ENCODE measurements around the gene MRAP. TPM values are rescaled to one million over a fixed set of nuclear protein-coding genes. Genes with fewer than 3 reads are reported as not detected.
"Not testable (repeated sequence)": the region's sequence is repeated elsewhere in the genome, so short reads cannot be mapped to it uniquely, and the experiment has no call there.

Gene MRAP
- total and polyA plus RNA-seq, 5 donors: 0.32 to 4.7 (median 3.2) TPM; not detected in 2

GRCh38 chr21:32265321-32265720 lies 33.3 kb upstream of the MRAP start:
- DNase-seq; H3K27me3 ChIP-seq (ENCODE audit: control insufficient read depth, insufficient read depth); H3K4me3 ChIP-seq (ENCODE audit: low read length); H3K27ac ChIP-seq (ENCODE audit: low read length); intact Hi-C loops (cut with DNase I); H3K4me1 ChIP-seq (ENCODE audit: control insufficient read depth, insufficient read depth, low read length); ATAC-seq; H3K9me3 ChIP-seq (ENCODE audit: control insufficient read depth, low read length): not testable (repeated sequence)
- 92% methylated on average over 23 of the region's 23 CpGs for WGBS

DNA sequence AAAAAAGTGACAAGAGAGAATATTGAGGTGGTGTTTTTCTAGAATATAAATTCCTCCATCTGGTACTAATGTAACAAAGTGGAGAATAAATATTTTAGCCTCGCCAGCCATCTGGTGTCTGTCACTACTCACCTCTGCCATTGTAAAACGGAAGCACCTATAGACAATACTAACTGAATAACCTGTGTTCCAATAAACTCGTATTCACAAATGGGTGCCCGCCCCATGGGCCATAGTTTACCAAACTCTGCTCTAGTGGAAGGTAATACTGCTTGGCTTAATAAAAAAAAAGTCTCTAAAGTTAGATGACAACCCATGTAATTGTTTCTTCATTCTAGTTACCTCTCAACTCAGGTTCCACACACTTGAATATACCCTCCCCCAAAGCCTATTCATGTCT lies 27.9 kb upstream of the MRAP start:
- 86% methylated on average over 4 of the region's 4 CpGs for WGBS
- DNase-seq (no peak), ATAC-seq (no peak)
- Histone ChIP-seq H3K27me3 (ENCODE audit: control insufficient read depth, insufficient read depth) (no peaks in the 10 kb centered on the region), H3K9me3 (ENCODE audit: control insufficient read depth, low read length) (no peaks in the 10 kb centered on the region), H3K4me1 (ENCODE audit: control insufficient read depth, insufficient read depth, low read length) (no peaks in the 10 kb centered on the region), H3K27ac (ENCODE audit: low read length) (no peak overlapping the region), H3K4me3 (ENCODE audit: low read length) (no peak overlapping the region)
- intact Hi-C loops (cut with DNase I): no loop called here

DNA sequence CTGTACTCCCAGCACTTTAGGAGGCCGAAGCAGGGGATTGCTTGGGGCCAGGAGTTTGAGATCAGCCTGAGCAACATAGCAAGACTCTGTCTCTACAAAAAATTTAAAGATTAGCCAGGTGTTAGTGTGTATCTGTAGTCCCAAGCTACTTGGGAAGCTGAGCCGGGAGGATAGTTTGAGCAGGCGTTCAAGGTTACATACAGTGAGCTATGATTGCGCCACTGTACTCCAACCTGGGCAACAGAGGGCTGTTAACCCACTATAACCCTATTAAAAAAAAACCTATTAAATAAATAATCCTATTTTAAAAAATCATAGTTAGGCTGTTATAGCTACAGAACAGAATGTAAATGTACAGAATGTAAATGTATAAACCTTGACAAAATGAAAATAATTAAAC lies 22.0 kb upstream of the MRAP start:
- intact Hi-C loops (cut with DNase I): no loop called here
- no peaks in the 10 kb centered on the region for H3K27me3 ChIP-seq (ENCODE audit: control insufficient read depth, insufficient read depth)
- WGBS: 95% methylated on average over 4 of the region's 4 CpGs

DNA sequence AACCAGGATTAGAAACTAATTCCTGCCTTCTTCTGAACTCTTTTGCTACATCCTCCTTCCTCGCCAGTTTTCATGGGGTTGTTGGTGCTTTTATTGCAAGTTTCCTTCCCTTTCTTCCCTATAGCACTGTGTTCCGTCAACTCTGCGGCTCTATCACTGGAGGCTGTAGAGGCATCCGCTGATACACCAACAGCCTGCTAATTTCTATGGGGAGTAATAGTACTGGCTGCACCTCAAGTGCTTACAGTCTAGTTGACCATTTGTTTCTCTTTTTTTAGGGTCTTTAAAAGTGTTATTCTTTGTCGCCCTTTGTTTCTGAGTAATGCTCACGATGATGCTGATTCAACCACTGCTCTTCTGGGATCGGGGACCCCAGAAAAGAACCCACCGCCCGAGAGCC lies 20.6 kb upstream of the MRAP start:
- 3% methylated on average over 9 of the region's 9 CpGs for WGBS
- Histone ChIP-seq H3K27ac (ENCODE audit: low read length) (no peak overlapping the region), H3K4me1 (ENCODE audit: control insufficient read depth, insufficient read depth, low read length) (peaks cover 6% of the 10 kb centered on the region), H3K4me3 (ENCODE audit: low read length) (peak overlapping the region; percentile 59), H3K9me3 (ENCODE audit: control insufficient read depth, low read length) (no peaks in the 10 kb centered on the region), H3K27me3 (ENCODE audit: control insufficient read depth, insufficient read depth) (no peaks in the 10 kb centered on the region)
- ATAC-seq (no peak), DNase-seq (no peak)
- intact Hi-C loops (cut with DNase I): no loop called here

More for the DNA sequence above, 22.0 kb upstream of the MRAP start:
- DNase-seq (no peak), ATAC-seq (no peak)
- no peak overlapping the region for H3K27ac ChIP-seq (ENCODE audit: low read length)
- no peaks in the 10 kb centered on the region for H3K9me3 ChIP-seq (ENCODE audit: control insufficient read depth, low read length)
- peaks cover 6% of the 10 kb centered on the region for H3K4me1 ChIP-seq (ENCODE audit: control insufficient read depth, insufficient read depth, low read length)
- no peak overlapping the region for H3K4me3 ChIP-seq (ENCODE audit: low read length)

- peak; percentile 95 to 99 (median 98) for DNase-seq
- Histone ChIP-seq H3K4me3 (ENCODE audit: low read length) (peak within 1 kb of the TSS; percentile 59), H3K4me1 (ENCODE audit: control insufficient read depth, insufficient read depth, low read length) (peaks cover 6% of the 10 kb centered on the region), H3K9me3 (ENCODE audit: control insufficient read depth, low read length) (no peaks in the 10 kb centered on the region), H3K27me3 (ENCODE audit: control insufficient read depth, insufficient read depth) (no peaks in the 10 kb centered on the region), H3K27ac (ENCODE audit: low read length) (peak within 1 kb of the TSS; percentile 9)
- peak; percentile 96 to 97 for ATAC-seq
- WGBS: under 1% methylated on average over 69 of the region's 69 CpGs
- intact Hi-C loops (cut with DNase I): no loop called here
Measured at GRCh38 chr21:32278518-32279376, 19.9 kb upstream of the MRAP start, which contains the start of gene MIS18A. TSS of gene MIS18A (minus strand) at chr21:32279049. CDS start at chr21:32279014, 35 bp downstream.

- Histone ChIP-seq H3K27me3 (ENCODE audit: control insufficient read depth, insufficient read depth) (no peaks in the 10 kb centered on the region), H3K4me3 (ENCODE audit: low read length) (peak overlapping the region; percentile 59), H3K4me1 (ENCODE audit: control insufficient read depth, insufficient read depth, low read length) (peaks cover 6% of the 10 kb centered on the region), H3K9me3 (ENCODE audit: control insufficient read depth, low read length) (no peaks in the 10 kb centered on the region), H3K27ac (ENCODE audit: low read length) (peak overlapping the region; percentile 7)
- WGBS: 8% methylated on average over 10 of the region's 10 CpGs
- intact Hi-C loops (cut with DNase I): no loop called here
- no peak for DNase-seq
- ATAC-seq: no peak
Measured at GRCh38 chr21:32279377-32279680, 19.3 kb upstream of the MRAP start.

DNA sequence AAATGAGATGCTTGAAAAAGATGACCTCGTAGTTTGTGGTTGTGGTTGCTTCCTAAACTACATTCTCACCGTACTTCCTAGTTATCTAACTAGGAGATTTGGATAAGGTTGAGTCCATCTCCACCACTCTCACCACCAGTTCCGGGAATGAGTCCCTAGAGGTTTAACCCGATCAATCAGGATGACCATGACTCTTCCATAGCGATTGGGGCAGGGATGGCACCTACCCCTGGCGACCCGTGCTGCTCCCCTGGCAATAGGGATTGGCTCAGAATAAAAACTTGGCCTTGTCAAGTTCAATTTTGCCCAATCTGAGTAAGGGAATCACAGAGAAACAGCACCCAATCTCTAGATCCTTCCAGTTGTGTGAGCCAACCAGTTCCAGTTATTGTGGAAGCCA lies 17.1 kb upstream of the MRAP start:
- no peak overlapping the region for H3K4me3 ChIP-seq (ENCODE audit: low read length)
- intact Hi-C loops (cut with DNase I): no loop called here
- WGBS: 86% methylated on average over 7 of the region's 7 CpGs
- DNase-seq (no peak), ATAC-seq (no peak)
- no peaks in the 10 kb centered on the region for H3K27me3 ChIP-seq (ENCODE audit: control insufficient read depth, insufficient read depth)
- H3K27ac ChIP-seq (ENCODE audit: low read length): no peak overlapping the region
- H3K4me1 ChIP-seq (ENCODE audit: control insufficient read depth, insufficient read depth, low read length): peaks cover 6% of the 10 kb centered on the region
- H3K9me3 ChIP-seq (ENCODE audit: control insufficient read depth, low read length): no peaks in the 10 kb centered on the region

GRCh38 chr21:32282992-32283391 lies 15.7 kb upstream of the MRAP start:
- ATAC-seq: no peak
- DNase-seq: no peak
- intact Hi-C loops (cut with DNase I): no loop called here
- H3K9me3 ChIP-seq (ENCODE audit: control insufficient read depth, low read length): no peaks in the 10 kb centered on the region
- H3K27ac ChIP-seq (ENCODE audit: low read length): no peak overlapping the region
- no peaks in the 10 kb centered on the region for H3K27me3 ChIP-seq (ENCODE audit: control insufficient read depth, insufficient read depth)
- no peak overlapping the region for H3K4me3 ChIP-seq (ENCODE audit: low read length)
- peaks cover 5% of the 10 kb centered on the region for H3K4me1 ChIP-seq (ENCODE audit: control insufficient read depth, insufficient read depth, low read length)
- 73% methylated on average over 6 of the region's 6 CpGs for WGBS

DNA sequence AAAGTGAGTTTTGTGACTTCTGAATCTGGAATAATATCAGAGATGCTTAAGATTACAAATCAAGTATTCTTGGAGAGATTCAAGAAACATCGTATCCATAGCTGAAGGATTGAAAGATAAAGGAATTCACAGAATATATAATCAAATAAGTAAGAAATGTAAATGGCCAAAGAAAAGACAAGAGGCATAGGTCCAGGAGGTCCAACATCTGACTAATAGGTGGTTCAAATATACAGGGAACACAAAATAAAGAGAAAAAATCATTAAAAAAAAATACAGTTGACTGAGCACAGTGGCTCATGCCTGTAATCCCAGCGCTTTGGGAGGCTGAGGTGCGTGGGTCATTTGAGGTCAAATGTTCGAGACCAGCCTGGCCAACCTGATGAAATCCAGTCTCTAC lies 13.2 kb upstream of the MRAP start:
- ATAC-seq (no peak), DNase-seq (no peak)
- H3K9me3 ChIP-seq (ENCODE audit: control insufficient read depth, low read length): no peaks in the 10 kb centered on the region
- 94% methylated on average over 4 of the region's 4 CpGs for WGBS
- H3K27me3 ChIP-seq (ENCODE audit: control insufficient read depth, insufficient read depth): no peaks in the 10 kb centered on the region
- intact Hi-C loops (cut with DNase I): no loop called here
- no peaks in the 10 kb centered on the region for H3K4me1 ChIP-seq (ENCODE audit: control insufficient read depth, insufficient read depth, low read length)
- H3K4me3 ChIP-seq (ENCODE audit: low read length): no peak overlapping the region
- H3K27ac ChIP-seq (ENCODE audit: low read length): no peak overlapping the region

DNA sequence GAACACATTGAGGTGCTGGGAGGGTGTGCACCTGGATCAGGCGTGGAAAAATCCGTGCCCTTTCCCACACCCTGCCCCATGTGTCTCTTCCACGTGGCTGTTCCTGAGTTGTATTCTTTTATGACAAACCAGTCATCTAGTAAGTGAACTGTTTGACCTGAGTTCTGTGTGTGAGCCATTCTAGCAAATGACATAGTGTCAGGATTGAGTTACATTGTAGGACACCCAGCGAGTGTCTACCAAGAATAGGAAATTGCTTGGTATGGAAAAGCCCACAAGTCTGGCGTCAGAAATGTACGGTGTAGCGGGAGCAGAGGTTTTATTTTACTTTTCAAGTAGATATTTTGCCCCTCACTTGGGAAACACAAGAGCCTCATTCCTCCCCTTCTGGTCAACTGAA lies 1.2 kb upstream of the MRAP start:
- ATAC-seq (no peak), DNase-seq (no peak)
- no peaks in the 10 kb centered on the region for H3K9me3 ChIP-seq (ENCODE audit: control insufficient read depth, low read length)
- H3K4me3 ChIP-seq (ENCODE audit: low read length): no peak overlapping the region
- intact Hi-C loops (cut with DNase I): no loop called here
- H3K27me3 ChIP-seq (ENCODE audit: control insufficient read depth, insufficient read depth): no peaks in the 10 kb centered on the region
- WGBS: 95% methylated on average over 7 of the region's 7 CpGs
- H3K4me1 ChIP-seq (ENCODE audit: control insufficient read depth, insufficient read depth, low read length): no peaks in the 10 kb centered on the region
- H3K27ac ChIP-seq (ENCODE audit: low read length): no peak overlapping the region

DNA sequence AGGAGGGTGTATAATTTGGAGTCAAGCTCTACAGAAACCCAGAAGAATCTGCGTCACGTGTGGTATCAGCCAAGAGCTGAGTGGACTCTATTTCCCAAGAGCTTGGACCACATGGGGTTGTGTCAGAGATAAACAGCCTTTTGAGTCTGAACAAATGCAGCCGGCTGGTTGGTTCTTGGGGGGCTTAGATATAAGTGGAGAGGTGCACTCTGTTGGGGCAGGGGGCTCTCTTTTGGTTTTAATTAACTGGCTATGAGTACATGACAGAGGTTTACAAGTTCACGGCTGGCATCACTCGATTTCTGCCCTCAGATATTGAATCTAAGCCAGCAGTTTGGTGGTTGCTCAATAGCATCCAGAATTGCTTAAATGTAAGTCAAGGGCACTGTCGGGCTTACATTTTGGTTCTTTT lies 501 bp upstream of the MRAP start:
- no peaks in the 10 kb centered on the region for H3K27me3 ChIP-seq (ENCODE audit: control insufficient read depth, insufficient read depth)
- 70% methylated on average over 6 of the region's 6 CpGs for WGBS
- DNase-seq: peak in 1 of 3 donors; percentile 47
- intact Hi-C loops (cut with DNase I): no loop called here
- peak; percentile 83 to 86 for ATAC-seq
- H3K9me3 ChIP-seq (ENCODE audit: control insufficient read depth, low read length): no peaks in the 10 kb centered on the region
- no peak overlapping the region for H3K4me3 ChIP-seq (ENCODE audit: low read length)
- H3K4me1 ChIP-seq (ENCODE audit: control insufficient read depth, insufficient read depth, low read length): no peaks in the 10 kb centered on the region
- H3K27ac ChIP-seq (ENCODE audit: low read length): peak overlapping the region; percentile 33

Data from right cardiac atrium (tissue), 5 donors.